ELF-1 (cell line): ENCODE measurements around the gene TSEN2.

Source experiments
- DNase-seq: peaks from one replicate; pipeline ENCODE4 v3.0.0-alpha.2; 2016; ENCODE audit warnings: low read depth, low spot score

The TSEN2 gene

GRCh38 chr3:12484198-12484982 is at the start of gene TSEN2:
TSS of gene TSEN2 (plus strand) at chr3:12484480. CDS start at chr3:12489801, 5,321 bp downstream.
- peak; percentile 98 for DNase-seq

GRCh38 chr3:12436514-12437220 is 47.6 kb upstream of the TSEN2 start:
- no peak for DNase-seq

- no peak for DNase-seq
Measured at GRCh38 chr3:12437221-12437605, 47.1 kb upstream of the TSEN2 start.

GRCh38 chr3:12437861-12438260 is 46.4 kb upstream of the TSEN2 start:
- no peak for DNase-seq

DNA sequence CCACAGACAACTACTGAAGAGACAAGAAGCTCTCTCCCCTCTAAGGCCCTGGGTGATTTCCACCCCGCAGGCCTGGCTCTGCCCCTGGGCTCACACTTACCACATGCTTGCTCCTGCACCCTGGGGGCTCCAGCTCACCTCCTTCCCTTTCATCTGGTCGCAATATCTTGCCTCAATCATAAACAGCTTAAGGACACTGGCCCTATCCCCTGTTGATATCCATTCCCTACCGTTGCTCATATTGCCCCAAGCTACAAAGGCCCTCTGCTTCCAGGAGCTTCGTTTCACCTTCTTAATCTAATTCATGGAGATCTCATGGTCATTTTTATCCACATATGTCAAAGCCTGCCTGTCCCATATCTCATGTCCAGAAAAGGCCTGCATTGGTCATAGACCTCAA is 46.0 kb upstream of the TSEN2 start:
- peak; percentile 38 for DNase-seq

DNA sequence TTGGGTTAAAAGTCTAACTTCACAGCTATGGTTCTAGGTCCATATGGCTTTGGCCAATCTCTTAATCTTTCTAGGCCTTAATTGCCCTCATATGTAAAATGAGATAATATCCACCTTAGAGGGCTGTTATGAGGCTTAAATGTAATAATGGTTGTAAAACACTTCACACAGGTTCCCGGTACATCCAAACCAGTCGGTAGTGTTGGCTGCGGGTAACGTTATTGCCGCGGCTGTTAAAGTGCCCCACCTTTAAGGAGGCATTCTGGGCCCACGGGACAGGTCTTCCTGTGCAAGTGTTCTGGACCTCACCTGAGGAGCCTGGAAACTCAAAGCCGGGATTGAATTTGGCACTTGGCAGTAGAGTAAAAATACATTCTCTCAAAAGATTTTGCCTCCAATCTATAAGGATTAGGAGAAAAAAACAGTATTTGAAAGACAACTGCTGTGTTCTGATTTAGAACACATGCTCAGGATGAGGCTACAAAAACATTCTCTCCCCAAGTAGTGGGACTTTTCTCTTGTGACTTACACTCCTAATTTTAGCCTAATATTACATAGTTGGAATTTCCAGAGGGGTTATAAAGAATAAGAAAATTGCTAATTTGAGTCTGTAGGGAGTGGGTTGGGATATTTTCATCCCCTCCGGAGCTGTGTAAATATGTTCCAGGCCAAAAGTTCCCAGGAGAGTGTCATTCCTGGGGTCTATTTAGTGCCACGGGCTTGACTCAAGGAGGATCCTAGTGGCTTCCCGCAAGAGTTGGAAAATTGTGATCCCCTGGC is 44.9 kb upstream of the TSEN2 start:
- no peak for DNase-seq

DNA sequence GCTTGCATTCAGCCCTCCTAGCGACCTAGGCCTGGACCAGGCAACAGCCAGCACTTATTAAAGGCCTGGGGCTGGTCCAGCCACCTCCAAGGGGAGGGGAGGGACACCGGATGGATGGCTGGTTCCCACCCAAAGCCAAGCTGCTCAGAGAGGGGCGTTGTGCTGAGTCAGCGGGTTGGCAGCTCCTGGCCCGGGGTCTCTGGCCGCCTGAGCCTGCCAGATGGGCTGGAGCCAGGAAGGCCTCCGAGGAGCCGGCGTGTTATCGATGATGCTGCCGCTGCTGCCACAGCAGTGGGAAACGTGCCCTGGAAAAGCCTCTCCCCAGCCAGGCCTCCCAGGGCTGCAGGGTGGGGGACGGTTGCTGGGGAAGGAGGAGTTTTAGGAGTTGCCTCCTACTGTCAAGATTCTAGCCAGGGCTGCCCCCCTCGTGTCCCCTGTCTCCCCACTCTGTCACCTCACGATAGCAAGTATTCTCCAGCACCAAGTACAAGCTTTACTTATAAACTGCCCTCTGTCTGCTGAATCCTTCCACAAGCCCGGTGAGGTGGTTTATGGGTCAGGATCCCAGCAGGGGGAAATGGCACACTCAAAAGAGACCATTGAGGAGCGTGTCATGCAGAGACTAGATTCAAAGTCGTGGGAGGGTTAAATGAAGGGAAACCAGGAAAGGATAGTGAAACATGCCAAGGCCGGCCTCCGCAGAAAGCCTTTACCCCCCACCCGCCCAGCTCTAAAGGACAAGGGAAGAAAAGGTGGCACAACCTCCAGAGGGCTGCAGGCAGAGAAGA is 43.2 kb upstream of the TSEN2 start:
- peak; percentile 61 for DNase-seq

DNA sequence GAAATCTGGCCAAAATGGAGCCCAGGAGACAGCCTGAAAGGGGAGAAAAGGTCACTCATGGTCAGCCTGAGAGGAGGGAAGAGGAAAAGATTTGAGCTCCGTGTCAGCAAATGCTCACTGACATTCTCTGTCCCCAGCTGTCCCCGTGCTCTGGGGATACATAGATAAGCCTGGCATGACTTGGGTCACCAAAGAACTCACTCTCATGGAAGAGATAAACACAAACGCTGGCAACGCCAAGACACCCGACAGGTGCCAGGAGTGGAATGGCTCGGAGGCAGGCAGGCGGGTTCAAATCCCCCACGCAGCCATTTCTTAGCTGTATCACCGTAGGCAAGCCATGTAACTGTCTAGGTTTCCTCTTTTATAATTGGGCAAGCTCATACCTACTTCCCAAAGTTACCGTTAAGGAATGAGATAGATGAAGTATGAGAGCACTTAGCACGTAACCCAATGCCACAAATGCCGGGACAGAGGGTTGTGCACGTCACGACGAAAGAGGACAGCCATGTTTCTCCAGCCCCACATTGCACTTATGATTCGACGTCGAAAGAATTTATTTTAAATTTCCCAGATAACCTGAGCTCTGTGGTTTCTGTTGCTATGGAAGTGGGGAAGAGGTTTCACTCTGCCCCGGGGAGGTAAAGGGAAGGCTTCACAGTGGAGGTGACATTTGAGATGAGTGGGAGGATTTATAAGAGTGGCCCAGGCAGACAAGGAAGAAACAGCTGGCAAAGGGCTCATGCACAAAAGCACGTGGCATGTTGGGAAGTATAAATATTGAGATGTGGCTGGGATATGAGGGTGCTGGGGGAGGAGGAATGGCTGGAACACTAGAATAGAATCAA is 41.4 kb upstream of the TSEN2 start:
- DNase-seq: no peak

GRCh38 chr3:12443781-12444522 is 40.3 kb upstream of the TSEN2 start:
- no peak for DNase-seq

GRCh38 chr3:12444582-12445471 is 39.5 kb upstream of the TSEN2 start:
- DNase-seq: peak; percentile 82

DNA sequence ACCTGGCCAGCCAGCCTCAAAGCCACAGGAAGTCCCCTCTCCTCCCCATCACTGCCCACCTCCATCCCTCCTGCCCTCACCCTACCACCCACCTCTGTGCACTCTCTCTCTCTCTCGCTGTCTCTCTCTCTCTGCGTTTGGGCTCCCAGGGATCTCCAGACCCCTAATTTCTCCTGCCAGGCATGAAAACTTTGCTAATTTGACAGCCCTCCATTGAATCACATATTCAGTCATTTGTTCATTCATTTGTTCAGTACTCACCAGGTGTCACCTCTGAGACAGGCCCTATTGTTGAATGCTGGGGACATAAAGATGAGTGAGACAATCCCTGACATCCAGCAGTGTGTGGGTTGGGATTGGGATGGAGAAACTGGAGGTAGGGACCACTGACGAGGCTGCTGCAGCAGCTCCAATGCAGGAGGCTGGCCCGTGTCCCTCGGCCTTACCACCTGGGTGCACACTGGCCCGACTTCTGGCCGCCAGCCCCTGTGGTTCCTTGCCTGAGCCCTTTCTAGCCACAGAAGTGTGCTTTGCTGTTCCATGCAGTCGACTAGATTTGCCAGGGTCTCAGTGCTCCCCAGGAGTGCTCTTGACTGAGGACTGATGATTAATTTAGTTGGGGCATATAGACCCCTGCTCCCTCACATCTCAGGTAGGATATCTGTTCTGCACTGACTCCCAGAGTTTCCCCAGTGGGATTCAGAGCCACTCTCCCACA is 38.6 kb upstream of the TSEN2 start:
- no peak for DNase-seq

- DNase-seq: no peak
Measured at GRCh38 chr3:12446298-12446697, 38.0 kb upstream of the TSEN2 start.

- no peak for DNase-seq
Measured at GRCh38 chr3:12447075-12447474, 37.2 kb upstream of the TSEN2 start.

GRCh38 chr3:12448404-12449202 is 35.7 kb upstream of the TSEN2 start:
- peak; percentile 91 for DNase-seq

- DNase-seq: no peak
Measured at GRCh38 chr3:12449889-12450682, 34.2 kb upstream of the TSEN2 start.

GRCh38 chr3:12451481-12451880 is 32.8 kb upstream of the TSEN2 start:
- no peak for DNase-seq

DNA sequence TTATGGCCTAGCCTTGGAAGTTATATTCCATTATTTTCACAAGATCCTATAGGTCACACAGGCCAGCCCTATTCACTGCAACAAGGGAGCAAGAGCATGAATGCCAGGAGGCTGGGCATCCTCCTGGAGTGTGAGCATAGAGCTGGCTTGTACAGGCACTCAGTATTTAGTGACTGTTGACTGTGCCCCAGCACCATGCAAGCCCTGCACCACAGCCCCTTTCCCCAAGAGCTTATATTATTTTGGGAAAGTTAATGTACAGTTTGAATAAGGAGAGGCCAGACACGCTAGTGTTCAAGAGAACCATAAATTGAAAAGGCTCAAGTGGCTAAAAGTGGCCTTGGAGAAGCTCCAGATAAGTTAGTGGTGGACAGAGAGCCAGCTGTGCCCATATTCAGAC is 32.3 kb upstream of the TSEN2 start:
- DNase-seq: no peak
